AG09319 (cell line): ENCODE data around the gene DACH1.

ENCODE experiments used
- DNase-seq: peaks from one replicate; pipeline ENCODE4 v3.0.0-alpha.2; 2010; ENCODE audit warnings: low read depth; ENCODE audit errors: extremely low read depth
- TF ChIP-seq, protein P1 (sequence below): IDR thresholded peaks from 2 replicates; pipeline ENCODE4 v1.5.1; 2011; ENCODE audit warnings: low read depth, mild to moderate bottlenecking, inconsistent platforms, low read length, moderate library complexity

The DACH1 gene

DNA sequence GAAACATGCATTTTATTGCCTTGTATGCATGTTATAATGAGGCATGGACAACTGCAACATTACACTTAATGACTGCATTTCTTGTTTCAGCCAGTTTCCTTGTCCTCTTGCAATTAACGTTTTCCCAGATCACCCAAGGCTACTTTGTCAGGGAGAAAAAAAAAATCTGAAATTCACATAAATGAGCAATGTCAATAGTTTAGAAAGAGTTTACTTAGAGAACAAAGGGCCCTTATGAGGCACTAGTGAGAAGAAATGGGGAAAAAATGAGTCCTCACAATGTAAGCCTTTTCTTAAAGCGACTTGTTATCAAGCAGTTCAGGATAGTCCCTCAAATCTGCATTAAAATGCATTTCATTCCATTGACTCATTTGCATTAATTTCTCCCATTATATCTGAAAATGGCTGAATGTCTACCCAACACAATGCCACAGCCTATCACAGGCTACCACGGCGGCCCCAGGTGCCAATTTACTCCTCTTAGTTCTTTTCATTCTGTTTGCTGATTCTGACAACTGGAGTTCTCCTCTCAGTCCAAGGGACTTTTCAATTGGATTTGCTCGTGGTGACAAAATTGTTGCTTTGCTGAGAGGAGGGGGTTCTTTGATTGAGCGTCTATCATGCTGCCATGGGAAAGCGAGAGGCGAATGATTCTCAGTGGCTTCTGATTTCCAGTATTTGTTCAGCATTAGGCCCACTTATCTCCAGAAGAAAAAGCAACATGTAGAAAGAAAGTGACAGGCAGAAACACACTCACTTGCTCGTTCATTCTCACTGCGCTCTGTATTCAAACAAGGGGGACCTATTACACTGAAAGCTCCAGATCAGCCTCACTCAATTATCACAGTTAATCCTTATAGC, 107.1 kb downstream of the DACH1 start:
- TF ChIP-seq, protein P1, sequence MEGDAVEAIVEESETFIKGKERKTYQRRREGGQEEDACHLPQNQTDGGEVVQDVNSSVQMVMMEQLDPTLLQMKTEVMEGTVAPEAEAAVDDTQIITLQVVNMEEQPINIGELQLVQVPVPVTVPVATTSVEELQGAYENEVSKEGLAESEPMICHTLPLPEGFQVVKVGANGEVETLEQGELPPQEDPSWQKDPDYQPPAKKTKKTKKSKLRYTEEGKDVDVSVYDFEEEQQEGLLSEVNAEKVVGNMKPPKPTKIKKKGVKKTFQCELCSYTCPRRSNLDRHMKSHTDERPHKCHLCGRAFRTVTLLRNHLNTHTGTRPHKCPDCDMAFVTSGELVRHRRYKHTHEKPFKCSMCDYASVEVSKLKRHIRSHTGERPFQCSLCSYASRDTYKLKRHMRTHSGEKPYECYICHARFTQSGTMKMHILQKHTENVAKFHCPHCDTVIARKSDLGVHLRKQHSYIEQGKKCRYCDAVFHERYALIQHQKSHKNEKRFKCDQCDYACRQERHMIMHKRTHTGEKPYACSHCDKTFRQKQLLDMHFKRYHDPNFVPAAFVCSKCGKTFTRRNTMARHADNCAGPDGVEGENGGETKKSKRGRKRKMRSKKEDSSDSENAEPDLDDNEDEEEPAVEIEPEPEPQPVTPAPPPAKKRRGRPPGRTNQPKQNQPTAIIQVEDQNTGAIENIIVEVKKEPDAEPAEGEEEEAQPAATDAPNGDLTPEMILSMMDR = no peak
- DNase-seq = no peak

DNA sequence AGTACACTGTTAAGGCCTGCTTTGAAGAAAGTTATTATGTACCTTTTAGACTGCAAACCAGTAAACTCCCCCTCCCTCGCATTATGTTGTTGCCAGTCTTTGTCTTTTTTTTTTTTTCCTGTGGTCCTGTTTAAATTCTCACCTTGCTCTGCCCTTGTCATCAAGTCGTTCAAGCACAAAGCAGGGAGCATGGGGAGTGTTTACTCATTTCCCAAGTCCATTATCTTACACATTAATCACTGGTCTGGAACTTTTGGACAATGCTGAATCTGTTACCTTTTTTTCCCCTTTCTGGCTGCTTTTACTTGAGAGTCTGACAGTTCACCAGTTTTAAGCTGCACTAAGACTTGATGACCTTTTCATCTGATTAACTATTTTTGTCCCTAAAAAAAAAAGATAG, 108.2 kb downstream of the DACH1 start:
- TF ChIP-seq, protein P1 = no peak
- DNase-seq = no peak

DNA sequence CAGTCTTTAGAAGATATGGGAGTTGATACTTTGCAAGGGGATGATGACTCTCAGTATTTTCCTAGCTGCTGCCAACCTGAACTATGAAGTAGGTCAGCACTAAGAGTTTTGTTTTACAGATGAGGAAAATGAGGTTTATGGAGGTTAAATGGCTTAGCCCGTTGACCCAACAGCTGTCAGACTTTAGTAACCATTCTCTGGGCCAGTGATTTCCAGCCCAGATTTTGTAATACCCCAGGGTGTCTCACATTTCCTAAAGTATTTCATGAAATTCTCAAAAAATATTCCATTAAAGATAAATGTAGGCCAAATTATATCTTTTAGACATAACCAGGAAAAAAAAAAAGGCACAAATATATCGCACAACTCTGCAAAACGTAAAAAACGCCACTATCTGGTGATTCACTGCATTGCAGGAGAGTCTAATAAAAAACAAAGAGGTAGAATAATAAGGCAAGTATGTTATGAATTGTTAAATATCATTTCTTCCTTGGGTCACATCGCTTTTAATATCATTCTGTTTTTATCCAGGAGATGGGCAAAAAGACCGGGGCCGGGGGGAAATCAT, 112.5 kb downstream of the DACH1 start:
- TF ChIP-seq, protein P1 = peak; percentile 26
- no peak for DNase-seq

DNA sequence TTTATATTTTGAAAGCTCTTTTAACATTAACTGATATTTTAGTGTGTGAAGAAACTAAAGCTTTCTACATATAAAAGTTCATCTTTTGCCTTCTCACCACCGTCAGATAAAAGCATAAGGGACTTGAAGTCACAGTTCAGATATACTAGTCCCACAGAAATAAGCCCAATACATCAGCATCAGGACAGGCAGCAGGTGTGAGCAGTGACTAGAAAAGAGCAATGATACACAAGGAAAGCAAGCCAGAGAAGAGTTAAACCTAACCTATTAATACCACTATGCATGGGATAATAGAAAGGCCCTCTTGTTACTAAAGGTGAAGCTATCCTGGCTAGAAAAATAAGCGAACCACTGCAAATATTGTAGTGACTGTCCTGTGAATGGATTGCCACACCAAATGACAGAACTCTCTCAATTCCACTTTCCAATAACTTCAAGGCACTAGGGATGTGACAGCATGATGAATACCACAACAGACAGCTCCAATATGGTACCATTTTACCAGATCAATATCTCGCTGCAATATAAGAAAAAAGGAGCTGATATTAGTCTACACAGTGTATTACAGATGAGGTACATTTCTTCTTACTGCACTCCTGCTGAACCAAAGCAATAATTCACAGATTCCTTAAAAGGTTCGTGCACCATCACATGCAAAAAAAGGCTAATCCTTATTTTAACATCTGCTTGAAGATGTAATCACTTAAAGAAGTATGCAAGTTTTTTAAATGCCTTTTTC, 114.1 kb downstream of the DACH1 start:
- TF ChIP-seq, protein P1 = no peak
- DNase-seq = no peak

DNA sequence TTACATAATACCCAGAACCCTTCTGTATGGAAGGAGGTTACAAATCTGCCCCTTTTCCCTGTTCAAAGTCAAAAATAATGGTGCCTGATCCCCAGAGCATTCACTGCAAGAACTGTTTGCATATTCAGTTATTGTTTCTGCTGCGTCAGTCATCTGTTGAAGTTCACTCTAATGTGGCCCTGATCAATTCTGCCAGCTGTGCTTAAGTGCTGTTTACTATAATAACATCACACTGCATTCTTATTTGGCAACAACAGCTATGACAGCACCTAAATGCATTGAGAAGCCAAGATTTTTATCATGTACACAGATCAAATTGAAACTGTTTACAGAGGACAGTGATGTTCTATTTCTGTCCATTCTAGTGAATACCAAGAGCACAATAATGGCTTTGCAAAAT, 115.9 kb downstream of the DACH1 start:
- no peak for DNase-seq
- TF ChIP-seq, protein P1 = no peak

DNA sequence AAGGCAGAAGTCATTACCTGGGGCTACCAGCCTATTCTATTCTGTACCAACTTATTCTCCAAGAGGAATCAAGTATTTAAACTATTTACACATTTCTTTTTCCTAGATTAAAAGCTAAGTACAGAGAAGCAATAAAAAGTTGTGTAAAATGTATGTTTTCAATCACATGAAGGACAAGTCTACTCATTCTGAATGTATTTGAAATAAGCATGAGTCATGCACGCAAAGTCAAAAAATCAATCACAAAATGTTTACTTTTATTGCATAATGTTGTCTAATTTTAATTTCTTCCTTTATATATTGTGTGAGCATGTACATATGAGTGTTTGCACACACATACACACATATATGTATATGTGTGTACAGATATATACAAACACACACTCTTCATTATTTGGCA, 136.7 kb downstream of the DACH1 start:
- TF ChIP-seq, protein P1 = no peak
- DNase-seq = no peak

DNA sequence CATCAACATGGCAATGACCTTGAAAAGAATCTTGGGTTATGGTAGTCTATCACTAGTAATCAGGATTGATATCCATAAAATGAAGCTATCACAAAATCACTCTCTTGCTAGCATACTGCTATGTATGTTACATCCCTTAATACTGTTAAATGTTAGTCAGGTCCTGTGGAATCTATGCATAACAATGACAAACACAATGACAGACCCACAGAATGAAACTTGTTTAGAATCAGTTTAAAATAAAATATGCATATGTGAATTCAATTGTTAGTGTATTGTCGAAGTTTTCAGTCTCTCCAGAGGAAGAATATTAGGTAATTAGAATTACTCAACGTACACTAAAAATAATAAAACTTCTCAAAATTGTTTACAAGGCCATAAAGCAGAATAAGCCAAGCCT, 137.6 kb downstream of the DACH1 start:
- no peak for DNase-seq
- TF ChIP-seq, protein P1 = no peak
